Activated CD4-positive, alpha-beta T cell treated with anti-CD3 and anti-CD28 coated beads for 4 hours (primary cell): Measurements from ENCODE around the gene MRI1.
"Not testable (repeated sequence)": the region's sequence is repeated elsewhere in the genome, so short reads cannot be mapped to it uniquely, and the experiment has no call there.

Experiments used
- DNase-seq, 2 donors: peaks; one replicate each; pipeline ENCODE4 v3.0.0-alpha.2; 2020

MRI1 gene

DNA sequence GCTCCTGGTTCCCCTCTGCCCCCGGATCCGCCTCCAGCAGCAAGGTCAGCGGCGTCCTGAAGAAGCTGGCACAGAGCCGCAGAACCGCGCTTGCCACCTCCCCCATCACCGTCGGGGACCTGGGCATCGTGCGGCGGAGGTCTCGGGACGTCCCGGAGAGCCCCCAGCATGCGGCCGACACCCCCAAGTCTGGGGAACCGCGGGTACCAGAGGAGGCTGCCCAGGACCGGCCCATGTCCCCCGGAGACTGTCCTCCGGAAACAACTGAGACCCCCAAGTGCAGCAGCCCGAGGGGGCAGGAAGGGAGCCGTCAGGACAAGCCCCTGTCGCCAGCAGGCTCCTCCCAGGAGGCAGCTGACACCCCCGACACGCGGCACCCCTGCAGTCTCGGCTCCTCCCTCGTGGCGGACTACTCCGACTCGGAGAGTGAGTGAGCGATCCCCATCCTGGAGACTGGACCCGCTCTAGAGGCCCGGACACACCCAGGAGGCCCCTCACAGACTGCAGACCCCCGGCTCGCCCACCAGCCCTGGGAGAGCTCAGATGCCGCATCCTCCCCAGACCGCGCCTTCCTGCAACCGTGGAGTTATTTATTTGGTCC is 1.6 kb upstream of the MRI1 start:
- no peak for DNase-seq

GRCh38 chr19:13763265-13763664 is 1.1 kb upstream of the MRI1 start:
- no peak for DNase-seq

GRCh38 chr19:13764821-13765394 is 586 bp downstream of the MRI1 start:
- DNase-seq, result peak; percentile 32 to 41

GRCh38 chr19:13765395-13766094 is 1.2 kb downstream of the MRI1 start:
- DNase-seq, result no peak

DNA sequence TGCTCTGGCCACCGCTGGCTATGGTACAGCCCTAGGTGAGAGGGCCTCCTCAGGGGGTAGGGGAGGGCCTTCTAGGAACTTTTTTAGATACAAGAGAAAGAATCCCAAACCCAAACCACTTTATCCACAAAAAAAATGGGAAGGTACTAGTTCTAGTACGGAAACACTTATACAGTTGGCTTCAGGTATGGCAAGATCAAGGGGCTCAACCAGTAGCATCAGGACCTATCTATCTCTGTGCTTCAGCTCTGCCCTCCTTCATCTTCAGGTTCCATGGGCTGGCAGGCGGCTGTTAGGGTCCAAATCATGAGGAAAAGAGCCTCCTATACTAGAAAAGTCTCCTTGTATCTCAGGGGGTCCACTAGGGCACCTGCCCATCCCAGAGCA is 1.8 kb downstream of the MRI1 start:
- no peak for DNase-seq

DNA sequence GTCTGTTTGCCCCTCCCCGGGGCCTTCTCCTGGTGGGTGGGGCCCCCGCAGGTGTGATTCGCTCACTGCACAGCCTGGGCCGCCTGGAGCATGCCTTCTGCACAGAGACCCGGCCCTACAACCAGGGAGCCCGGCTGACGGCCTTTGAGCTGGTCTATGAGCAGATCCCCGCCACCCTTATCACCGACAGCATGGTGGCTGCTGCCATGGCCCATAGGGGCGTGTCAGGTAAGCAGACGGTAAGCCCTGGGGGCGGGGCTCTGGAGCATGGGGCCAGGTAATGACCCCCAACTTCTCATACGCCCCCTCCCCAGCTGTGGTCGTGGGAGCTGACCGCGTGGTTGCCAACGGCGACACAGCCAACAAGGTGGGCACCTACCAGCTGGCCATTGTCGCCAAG is 4.2 kb downstream of the MRI1 start:
- DNase-seq, result no peak

- DNase-seq, result no peak
Measured at GRCh38 chr19:13770013-13770635, 5.8 kb downstream of the MRI1 start.

GRCh38 chr19:13774217-13775191 is 10.2 kb downstream of the MRI1 start, which contains the start of gene C19orf53:
C19orf53 (plus strand) TSS chr19:13774456; CDS start chr19:13774478, 22 bp downstream.
- peak; percentile 78 to 85 for DNase-seq

DNA sequence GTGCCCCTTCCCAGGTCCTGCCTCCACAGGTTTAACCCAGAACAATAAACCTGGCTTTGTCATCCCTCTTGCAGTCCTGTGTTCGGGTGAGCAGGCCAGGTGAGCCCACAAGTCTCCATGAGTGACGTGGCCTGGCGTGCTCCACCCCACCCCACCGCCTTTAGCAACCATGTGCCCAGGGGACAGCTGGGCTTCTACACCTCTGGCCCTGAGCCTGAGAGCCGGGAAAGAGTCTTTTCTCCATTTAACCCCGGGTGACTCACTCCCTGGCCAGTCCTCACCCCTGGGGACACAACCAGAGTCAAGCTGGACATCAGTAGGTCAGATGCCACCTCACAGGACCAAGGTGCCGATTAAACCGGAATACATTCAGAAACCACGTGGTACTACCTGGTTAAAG is 14.1 kb downstream of the MRI1 start:
- no peak for DNase-seq

DNA sequence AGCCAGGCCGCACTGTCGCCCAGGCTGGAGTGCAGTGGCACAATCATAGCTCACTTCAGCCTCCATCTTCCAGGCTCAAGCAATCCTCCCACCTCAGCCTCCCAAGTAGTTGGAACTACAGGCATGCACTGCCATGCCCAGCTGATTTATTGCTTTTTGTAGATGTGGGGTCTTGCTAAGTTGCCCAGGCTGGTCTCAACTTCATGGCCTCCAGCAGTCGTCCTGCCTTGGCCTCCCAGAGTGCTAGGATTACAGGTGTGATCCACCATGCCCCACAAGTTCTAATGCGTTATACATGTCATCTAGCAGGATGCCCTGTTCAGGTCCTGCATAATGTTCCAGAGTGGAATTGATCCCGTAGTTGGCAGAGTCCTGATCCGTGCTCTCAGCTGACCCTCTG is 14.5 kb downstream of the MRI1 start:
- DNase-seq, result no peak

- DNase-seq, result not testable (repeated sequence)
Measured at GRCh38 chr19:13779794-13780193, 15.5 kb downstream of the MRI1 start.

GRCh38 chr19:13781547-13781946 is 17.2 kb downstream of the MRI1 start:
- no peak for DNase-seq

- DNase-seq, result no peak
Measured at GRCh38 chr19:13782537-13782936, 18.2 kb downstream of the MRI1 start.

- DNase-seq, result no peak
Measured at GRCh38 chr19:13783565-13784500, 19.5 kb downstream of the MRI1 start.

- peak; percentile 73 to 76 for DNase-seq
Measured at GRCh38 chr19:13784731-13785452, 20.6 kb downstream of the MRI1 start.

GRCh38 chr19:13788991-13789390 is 24.7 kb downstream of the MRI1 start:
- DNase-seq, result no peak

DNA sequence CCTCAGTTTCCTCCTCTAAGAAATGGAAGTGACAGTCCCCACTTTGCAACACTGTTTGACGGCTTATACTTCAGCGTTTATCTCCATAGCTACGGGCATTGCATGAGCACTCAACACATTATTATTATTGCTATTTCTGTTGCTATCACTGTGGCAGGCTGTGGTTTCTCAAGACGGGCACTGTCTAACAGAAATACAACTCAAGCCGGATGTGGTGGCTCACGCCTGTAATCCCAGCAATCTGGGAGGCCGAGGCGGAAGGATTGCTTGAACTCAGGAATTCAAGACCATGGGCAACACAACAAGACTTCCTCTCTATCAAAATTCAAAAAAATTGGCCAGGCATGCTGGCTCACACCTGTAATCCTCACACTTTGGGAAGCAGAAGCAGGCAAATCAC is 26.0 kb downstream of the MRI1 start:
- no peak for DNase-seq

DNA sequence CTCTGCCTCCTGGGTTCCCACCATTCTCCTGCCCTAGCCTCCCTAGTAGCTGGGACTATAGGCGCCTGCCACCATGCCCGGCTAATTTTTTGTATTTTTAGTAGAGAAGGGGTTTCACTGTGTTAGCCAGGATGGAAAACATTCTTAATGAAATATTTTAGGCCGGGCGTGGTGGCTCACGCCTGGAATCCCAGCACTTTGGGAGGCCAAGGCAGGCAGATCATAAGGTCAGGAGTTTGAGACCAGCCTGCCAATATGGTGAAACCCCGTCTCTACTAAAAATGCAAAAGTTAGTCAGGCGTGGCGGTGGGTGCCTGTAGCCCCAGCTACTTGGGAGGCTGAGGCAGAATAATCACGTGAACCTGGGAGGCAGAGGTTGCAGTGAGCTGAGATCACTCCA is 29.0 kb downstream of the MRI1 start:
- DNase-seq, result not testable (repeated sequence)

GRCh38 chr19:13794398-13794756 is 30.1 kb downstream of the MRI1 start:
- no peak for DNase-seq

GRCh38 chr19:13794757-13795589 is 30.7 kb downstream of the MRI1 start, which contains the start of gene ZSWIM4:
ZSWIM4 (plus strand) TSS chr19:13795443; CDS start chr19:13795649, 206 bp downstream.
- DNase-seq, result peak; percentile 85 to 90
